Upper lobe of left lung (tissue), 4 donors: ENCODE measurements around the gene TAF15.

Experiments used
- CTCF ChIP-seq, 6 experiments: fragments of 450-650 bp in 4 of 6; fragments of 200-600 bp in 2 of 6; sonication (generic) in 2 of 6; IDR thresholded peaks; one replicate each; pipeline ENCODE4 v1.5.1; 2016 to 2019; ENCODE audit warnings: antibody characterized with exemption in 6 of 6
- POLR2A ChIP-seq, 4 donors: fragments of 450-650 bp; IDR thresholded peaks; one replicate each; pipeline ENCODE4 v1.5.1; 2016 to 2017; ENCODE audit warnings: antibody characterized with exemption in 4 of 4, mild to moderate bottlenecking in 2 of 4

GRCh38 chr17:35866341-35866950 is 57.2 kb downstream of the TAF15 start:
- no peak for TF ChIP-seq CTCF (IDR thresholded peaks at IDR 0.05)
- no peak for TF ChIP-seq POLR2A (IDR thresholded peaks at IDR 0.05)
